HCT116 (cell line): ENCODE data around the gene PCSK6.

Source experiments
- CTCF ChIP-seq, 3 experiments: fragments of 200-600 bp in 1 of 3; sonication (generic) in 1 of 3; IDR thresholded peaks in 2 of 3; conservative IDR thresholded peaks in 1 of 3; 2 replicates each; pipeline ENCODE4 v1.5.1; 2012 to 2017; ENCODE audit warnings: low read depth in 2 of 3, low read length in 2 of 3, antibody characterized with exemption in 1 of 3, borderline replicate concordance in 1 of 3, control low read depth in 1 of 3, mild to moderate bottlenecking in 1 of 3, mixed read lengths in 1 of 3, mixed run types in 1 of 3, moderate library complexity in 1 of 3; ENCODE audit not compliant: insufficient read depth in 1 of 3
- MAX ChIP-seq: IDR thresholded peaks from 2 replicates; pipeline ENCODE4 v1.6.1; 2012
- POLR2A ChIP-seq: IDR thresholded peaks from 2 replicates; pipeline ENCODE4 v1.7.0; 2011; ENCODE audit warnings: borderline replicate concordance; ENCODE audit not compliant: insufficient read depth, insufficient read length; ENCODE audit errors: extremely low read depth
- POLR2AphosphoS5 ChIP-seq: IDR thresholded peaks from 2 replicates; pipeline ENCODE4 v1.6.1; 2011; ENCODE audit warnings: mild to moderate bottlenecking, low read depth, low read length, moderate library complexity
- RAD21 ChIP-seq: IDR thresholded peaks from 2 replicates; pipeline ENCODE4 v1.6.1; 2012; ENCODE audit warnings: low read depth, mild to moderate bottlenecking
- SIN3A ChIP-seq: IDR thresholded peaks from 2 replicates; pipeline ENCODE4 v1.6.1; 2012; ENCODE audit warnings: low read depth

GRCh38 chr15:101446518-101447167 is 42.9 kb downstream of the PCSK6 start:
- TF ChIP-seq MAX (no peak), CTCF (IDR thresholded peaks at IDR 0.05 in 2 of 3, conservative IDR thresholded peaks at IDR 0.05 in 1 of 3; ENCODE audit: borderline replicate concordance in 1 of 3, insufficient read depth in 1 of 3, low read depth in 2 of 3, low read length in 2 of 3) (no peak), RAD21 (no peak), POLR2AphosphoS5 (no peak), POLR2A (no peak), SIN3A (no peak)
